Esophagus muscularis mucosa (tissue), 4 donors: Measurements from ENCODE around the gene HOGA1.

Experiments used
- CTCF ChIP-seq, 3 experiments: fragments of 200-600 bp in 2 of 3; fragments of 450-650 bp in 1 of 3; sonication (generic) in 2 of 3; IDR thresholded peaks; one replicate each; pipeline ENCODE4 v1.5.1; 2017 to 2019; ENCODE audit warnings: antibody characterized with exemption in 3 of 3, mild to moderate bottlenecking in 2 of 3, moderate library complexity in 1 of 3
- EP300 ChIP-seq: sonication (generic); formaldehyde crosslinking; IDR thresholded peaks from one replicate; pipeline ENCODE4 v1.6.1; 2017; ENCODE audit warnings: antibody characterized with exemption
- POLR2AphosphoS5 ChIP-seq, 2 donors: sonication (generic); formaldehyde crosslinking; IDR thresholded peaks; one replicate each; pipeline ENCODE4 v1.6.1; 2017; ENCODE audit warnings: antibody characterized with exemption in 2 of 2

GRCh38 chr10:97577701-97578100, 6.5 kb upstream of the HOGA1 start:
- TF ChIP-seq POLR2AphosphoS5 (IDR thresholded peaks at IDR 0.05) (no peak), CTCF (IDR thresholded peaks at IDR 0.05) (no peak), EP300 (no peak)
